Endodermal cell (in vitro differentiated cells): Measurements from ENCODE around the gene CASP8. TPM values are rescaled to one million over a fixed set of nuclear protein-coding genes. Genes with fewer than 3 reads are reported as not detected.

Experiments used
- DNase-seq: peaks from one replicate; pipeline ENCODE4 v3.0.0-alpha.2; 2017
- H3K27ac ChIP-seq: 2 replicates; pipeline ENCODE4 v1.5.1; 2013; ENCODE audit warnings: mild to moderate bottlenecking, low read depth, low read length, moderate library complexity
- H3K27me3 ChIP-seq: 2 replicates; pipeline ENCODE4 v1.6.1; 2013; ENCODE audit warnings: mild to moderate bottlenecking, low read length, moderate library complexity; ENCODE audit not compliant: insufficient read depth, control insufficient read depth, poor library complexity, severe bottlenecking
- H3K36me3 ChIP-seq: 2 replicates; pipeline ENCODE4 v1.7.0; 2013; ENCODE audit warnings: mild to moderate bottlenecking, low read length, moderate library complexity; ENCODE audit not compliant: control insufficient read depth, insufficient read depth
- H3K4me1 ChIP-seq: one replicate; pipeline ENCODE4 v1.7.0; 2013; ENCODE audit warnings: low read length; ENCODE audit not compliant: control insufficient read depth, insufficient read depth
- H3K4me3 ChIP-seq: 2 replicates; pipeline ENCODE4 v1.5.1; 2013; ENCODE audit warnings: mild to moderate bottlenecking, low read length, moderate library complexity
- H3K9ac ChIP-seq: 2 replicates; pipeline ENCODE4 v1.6.1; 2013; ENCODE audit warnings: mild to moderate bottlenecking, low read length, moderate library complexity; ENCODE audit not compliant: poor library complexity, severe bottlenecking; ENCODE audit errors: extremely low read depth
- H3K9me3 ChIP-seq: 2 replicates; pipeline ENCODE4 v1.6.1; 2013; ENCODE audit warnings: mild to moderate bottlenecking, low read length, moderate library complexity; ENCODE audit not compliant: control insufficient read depth
- H3K27ac Mint-ChIP-seq: 2 replicates; pipeline ENCODE4 v1.8.0; 2020; ENCODE audit warnings: mixed read lengths
- H3K27me3 Mint-ChIP-seq: 2 replicates; pipeline ENCODE4 v1.8.0; 2021; ENCODE audit warnings: mild to moderate bottlenecking, mixed read lengths; ENCODE audit not compliant: insufficient read depth
- H3K36me3 Mint-ChIP-seq: 2 replicates; pipeline ENCODE4 v1.8.0; 2020; ENCODE audit warnings: low read depth, mixed read lengths
- H3K4me1 Mint-ChIP-seq: 2 replicates; pipeline ENCODE4 v1.8.0; 2020; ENCODE audit warnings: mixed read lengths
- H3K4me3 Mint-ChIP-seq: 2 replicates; pipeline ENCODE4 v1.8.0; 2020; ENCODE audit warnings: mild to moderate bottlenecking, moderate library complexity, mixed read lengths
- H3K9me3 Mint-ChIP-seq: 2 replicates; pipeline ENCODE4 v1.8.0; 2020; ENCODE audit warnings: mild to moderate bottlenecking, mixed read lengths
- CTCF ChIP-seq: fragments of 200-600 bp; sonication (generic); conservative IDR thresholded peaks from 2 replicates; pipeline ENCODE4 v1.5.0; 2021; ENCODE audit warnings: antibody characterized with exemption, mild to moderate bottlenecking
- WGBS, 2 experiments: methylation state at CpG; one replicate each; pipeline versions ENCODE4 v1.1.5 to v1.1.7; 2013; ENCODE audit warnings: missing lambda C conversion rate in 2 of 2, mixed read lengths in 1 of 2; ENCODE audit not compliant: insufficient coverage in 1 of 2, insufficient read length in 1 of 2; 5-methylcytosine and 5-hydroxymethylcytosine counted together
- total RNA-seq, 2 donors: library from RNA; stranded (reverse); fragmentation: NEBNext Ultra II Directional in 1 of 2; extraction: Animal tissue kit (Norgen Biotek cat#: 25700) in 1 of 2; gene quantifications; 2 replicates in 1 of 2; 3 replicates in 1 of 2; pipeline ENCODE4 v1.2.1, GENCODE V29; 2021

CASP8 gene
- total RNA-seq, 2 donors from 2014 or later: 5.4 to 9.0 TPM

GRCh38 chr2:201249889-201250288, 10.4 kb upstream of the CASP8 start:
- Histone ChIP-seq H3K4me3 (no peak overlapping the region), H3K36me3 (no peaks in the 10 kb centered on the region), H3K27ac (no peak overlapping the region), H3K4me1 (no peaks in the 10 kb centered on the region), H3K27me3 (no peaks in the 10 kb centered on the region), H3K9ac (no peak overlapping the region), H3K9me3 (no peaks in the 10 kb centered on the region)
- Mint-ChIP-seq H3K27me3 (no peaks in the 10 kb centered on the region), H3K27ac (no peak overlapping the region), H3K9me3 (peaks cover 9% of the 10 kb centered on the region), H3K4me1 (peaks cover 8% of the 10 kb centered on the region), H3K36me3 (no peaks in the 10 kb centered on the region), H3K4me3 (no peak overlapping the region)
- no peak for TF ChIP-seq CTCF
- no peak for DNase-seq
- 94 to 100% methylated on average over 2 of the region's 2 CpGs for WGBS, 2 experiments

GRCh38 chr2:201250741-201251140, 9.6 kb upstream of the CASP8 start:
- no peak overlapping the region for H3K4me3 Mint-ChIP-seq
- no peak overlapping the region for H3K4me3 ChIP-seq
- peaks cover 9% of the 10 kb centered on the region for H3K4me1 Mint-ChIP-seq
- WGBS, 2 experiments: 95 to 96% methylated on average over 3 to 4 of the region's 4 CpGs
- no peaks in the 10 kb centered on the region for H3K27me3 ChIP-seq
- no peak for TF ChIP-seq CTCF
- DNase-seq: no peak
- no peak overlapping the region for H3K27ac ChIP-seq
- no peak overlapping the region for H3K9ac ChIP-seq
- H3K27ac Mint-ChIP-seq: no peak overlapping the region
- H3K36me3 ChIP-seq: no peaks in the 10 kb centered on the region
- no peaks in the 10 kb centered on the region for H3K36me3 Mint-ChIP-seq
- no peaks in the 10 kb centered on the region for H3K9me3 ChIP-seq
- peaks cover 9% of the 10 kb centered on the region for H3K9me3 Mint-ChIP-seq
- no peaks in the 10 kb centered on the region for H3K4me1 ChIP-seq
- no peaks in the 10 kb centered on the region for H3K27me3 Mint-ChIP-seq

GRCh38 chr2:201254081-201254730, 6.1 kb upstream of the CASP8 start:
- Mint-ChIP-seq H3K9me3 (peaks cover 9% of the 10 kb centered on the region), H3K27ac (peak overlapping the region; percentile 93), H3K27me3 (no peaks in the 10 kb centered on the region), H3K4me1 (peaks cover 24% of the 10 kb centered on the region), H3K36me3 (no peaks in the 10 kb centered on the region), H3K4me3 (no peak overlapping the region)
- Histone ChIP-seq H3K4me3 (no peak overlapping the region), H3K27ac (no peak overlapping the region), H3K36me3 (no peaks in the 10 kb centered on the region), H3K4me1 (no peaks in the 10 kb centered on the region), H3K9ac (peak overlapping the region; percentile 16), H3K9me3 (no peaks in the 10 kb centered on the region), H3K27me3 (no peaks in the 10 kb centered on the region)
- no peak for TF ChIP-seq CTCF
- 42 to 94% methylated on average over 2 to 5 of the region's 5 CpGs for WGBS, 2 experiments
- DNase-seq: peak; percentile 89
